ENCODE measurements around the gene PITPNM3.

The PITPNM3 gene

DNA sequence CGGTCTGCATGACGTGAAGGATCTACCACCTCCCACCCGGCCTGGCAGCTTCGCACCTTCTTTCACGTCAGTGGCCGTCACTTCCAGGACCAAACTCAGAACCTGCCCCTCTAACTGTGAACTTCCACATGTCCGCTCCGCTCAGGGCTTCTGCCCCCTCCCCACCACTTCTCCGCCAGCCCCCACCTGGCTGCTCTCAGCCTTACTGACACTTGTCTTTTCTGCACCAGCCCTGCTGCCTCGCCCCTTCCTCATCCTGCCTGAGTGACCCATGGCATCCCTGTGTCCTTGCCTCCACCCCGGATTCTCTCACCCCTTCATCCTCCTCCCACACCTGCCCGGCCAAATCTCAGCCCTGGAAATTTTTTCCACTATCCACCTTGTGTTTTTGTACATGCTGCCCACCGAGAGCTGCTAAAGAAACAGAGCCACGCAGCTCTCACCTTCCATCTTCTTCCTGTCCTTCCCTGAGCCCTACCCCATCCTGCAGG is 97.8 kb downstream of the PITPNM3 start:
- Histone ChIP-seq H3K9ac (no peak overlapping the region), H3K27me3 (ENCODE audit: insufficient read depth, low read depth) (no peaks in the 10 kb centered on the region), H3K4me2 (no peak overlapping the region), H3K36me3 (ENCODE audit: insufficient read depth) (no peaks in the 10 kb centered on the region), H2AFZ (ENCODE audit: low read depth) (no peak overlapping the region), H3K79me2 (ENCODE audit: insufficient read depth, low read depth) (no peaks in the 10 kb centered on the region), H3K4me3 (IDR thresholded peaks at IDR 0.05; ENCODE audit: insufficient read depth, low read depth, low read length) (no peak overlapping the region), H3K27ac (no peak overlapping the region), H4K20me1 (ENCODE audit: insufficient read depth) (no peaks in the 10 kb centered on the region), H3K4me1 (ENCODE audit: low read depth, poor library complexity, severe bottlenecking) (no peaks in the 10 kb centered on the region)
- TF ChIP-seq, protein P1, sequence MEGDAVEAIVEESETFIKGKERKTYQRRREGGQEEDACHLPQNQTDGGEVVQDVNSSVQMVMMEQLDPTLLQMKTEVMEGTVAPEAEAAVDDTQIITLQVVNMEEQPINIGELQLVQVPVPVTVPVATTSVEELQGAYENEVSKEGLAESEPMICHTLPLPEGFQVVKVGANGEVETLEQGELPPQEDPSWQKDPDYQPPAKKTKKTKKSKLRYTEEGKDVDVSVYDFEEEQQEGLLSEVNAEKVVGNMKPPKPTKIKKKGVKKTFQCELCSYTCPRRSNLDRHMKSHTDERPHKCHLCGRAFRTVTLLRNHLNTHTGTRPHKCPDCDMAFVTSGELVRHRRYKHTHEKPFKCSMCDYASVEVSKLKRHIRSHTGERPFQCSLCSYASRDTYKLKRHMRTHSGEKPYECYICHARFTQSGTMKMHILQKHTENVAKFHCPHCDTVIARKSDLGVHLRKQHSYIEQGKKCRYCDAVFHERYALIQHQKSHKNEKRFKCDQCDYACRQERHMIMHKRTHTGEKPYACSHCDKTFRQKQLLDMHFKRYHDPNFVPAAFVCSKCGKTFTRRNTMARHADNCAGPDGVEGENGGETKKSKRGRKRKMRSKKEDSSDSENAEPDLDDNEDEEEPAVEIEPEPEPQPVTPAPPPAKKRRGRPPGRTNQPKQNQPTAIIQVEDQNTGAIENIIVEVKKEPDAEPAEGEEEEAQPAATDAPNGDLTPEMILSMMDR (conservative IDR thresholded peaks at IDR 0.05; ENCODE audit: low read depth, low read length) = no peak

DNA sequence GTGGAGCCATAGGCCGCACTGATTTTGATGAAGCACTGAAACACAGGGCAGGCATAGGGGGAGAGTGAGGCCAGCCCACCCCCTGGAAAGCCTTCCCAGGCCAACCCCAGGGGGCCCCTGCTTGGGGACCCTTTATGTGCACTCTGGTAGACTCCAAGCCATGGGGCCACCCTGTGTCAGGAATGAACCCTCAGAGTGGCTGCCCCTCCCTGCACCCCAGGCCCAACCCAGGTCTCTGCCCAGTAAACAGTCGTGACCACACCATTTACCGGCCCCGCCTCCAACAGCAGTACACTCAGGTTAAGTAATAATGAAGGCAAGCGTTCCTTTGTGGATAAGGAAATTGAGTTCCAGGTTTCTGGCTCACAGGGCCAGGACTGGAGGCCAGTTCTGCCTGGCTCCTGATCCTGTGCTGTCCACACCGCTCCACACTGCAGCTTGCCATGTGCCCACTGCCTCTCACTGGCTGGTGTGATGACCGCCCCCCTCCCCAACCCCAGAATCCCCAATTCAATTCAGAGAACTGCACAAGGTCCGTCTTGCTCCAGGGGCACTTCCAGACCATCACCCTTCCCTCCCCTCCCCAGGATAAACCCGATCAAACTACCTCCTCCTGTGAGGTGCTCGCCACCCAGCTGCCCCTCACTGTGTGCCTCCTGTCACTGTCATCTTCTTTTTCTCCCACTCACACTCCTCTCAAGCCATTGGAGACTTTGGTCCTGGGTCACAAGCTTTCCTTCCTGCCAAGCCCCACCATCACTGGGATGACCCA is 98.5 kb downstream of the PITPNM3 start:
- H3K36me3 ChIP-seq (ENCODE audit: insufficient read depth) = no peaks in the 10 kb centered on the region
- TF ChIP-seq, protein P1 (conservative IDR thresholded peaks at IDR 0.05; ENCODE audit: low read depth, low read length) = no peak
- H4K20me1 ChIP-seq (ENCODE audit: insufficient read depth) = no peaks in the 10 kb centered on the region
- no peaks in the 10 kb centered on the region for H3K79me2 ChIP-seq (ENCODE audit: insufficient read depth, low read depth)
- H3K4me3 ChIP-seq (IDR thresholded peaks at IDR 0.05; ENCODE audit: insufficient read depth, low read depth, low read length) = no peak overlapping the region
- H3K27ac ChIP-seq = no peak overlapping the region
- no peaks in the 10 kb centered on the region for H3K27me3 ChIP-seq (ENCODE audit: insufficient read depth, low read depth)
- no peak overlapping the region for H2AFZ ChIP-seq (ENCODE audit: low read depth)
- no peaks in the 10 kb centered on the region for H3K4me1 ChIP-seq (ENCODE audit: low read depth, poor library complexity, severe bottlenecking)
- H3K9ac ChIP-seq = no peak overlapping the region
- no peak overlapping the region for H3K4me2 ChIP-seq

DNA sequence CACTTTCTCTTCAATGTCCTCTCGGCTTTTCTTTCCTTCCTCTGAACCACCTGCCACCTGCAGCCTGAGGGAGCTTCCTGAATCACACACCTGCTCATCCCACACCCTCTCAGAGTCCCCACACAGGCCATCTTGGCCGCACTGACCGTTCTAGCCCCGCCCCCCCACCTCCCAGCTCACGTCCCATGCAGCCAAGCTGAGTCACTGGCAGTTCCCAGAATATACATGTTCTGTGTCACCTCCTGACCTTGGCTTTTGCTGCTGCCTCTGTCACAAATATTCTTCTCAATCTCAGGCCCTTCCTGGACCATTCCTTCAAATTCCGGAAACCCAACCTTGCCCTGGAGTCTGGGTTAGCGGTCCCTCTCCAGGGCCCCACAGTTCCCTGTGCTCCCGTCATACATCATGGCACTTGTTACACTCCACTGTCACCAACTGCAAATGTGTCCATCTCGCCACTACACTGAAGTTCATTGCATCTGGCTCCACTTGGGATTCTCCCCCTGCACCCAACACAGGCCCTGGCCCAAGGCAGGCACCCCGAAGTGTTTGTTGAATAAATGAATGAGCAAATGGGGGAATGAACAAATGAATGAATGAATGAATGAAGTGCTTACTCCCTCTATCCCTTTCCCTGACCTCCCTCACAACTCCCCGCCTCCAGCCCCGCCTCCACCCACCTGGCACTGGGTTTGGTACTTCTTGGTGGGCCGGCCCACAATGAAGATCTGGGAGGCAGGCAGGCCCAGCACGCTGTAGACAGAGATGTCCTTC is 99.3 kb downstream of the PITPNM3 start:
- Histone ChIP-seq H3K27me3 (ENCODE audit: insufficient read depth, low read depth) (no peaks in the 10 kb centered on the region), H3K9ac (no peak overlapping the region), H3K4me2 (no peak overlapping the region), H2AFZ (ENCODE audit: low read depth) (no peak overlapping the region), H3K4me3 (IDR thresholded peaks at IDR 0.05; ENCODE audit: insufficient read depth, low read depth, low read length) (no peak overlapping the region), H3K36me3 (ENCODE audit: insufficient read depth) (no peaks in the 10 kb centered on the region), H4K20me1 (ENCODE audit: insufficient read depth) (no peaks in the 10 kb centered on the region), H3K79me2 (ENCODE audit: insufficient read depth, low read depth) (no peaks in the 10 kb centered on the region), H3K27ac (no peak overlapping the region), H3K4me1 (ENCODE audit: low read depth, poor library complexity, severe bottlenecking) (no peaks in the 10 kb centered on the region)
- TF ChIP-seq, protein P1 (conservative IDR thresholded peaks at IDR 0.05; ENCODE audit: low read depth, low read length) = no peak

DNA sequence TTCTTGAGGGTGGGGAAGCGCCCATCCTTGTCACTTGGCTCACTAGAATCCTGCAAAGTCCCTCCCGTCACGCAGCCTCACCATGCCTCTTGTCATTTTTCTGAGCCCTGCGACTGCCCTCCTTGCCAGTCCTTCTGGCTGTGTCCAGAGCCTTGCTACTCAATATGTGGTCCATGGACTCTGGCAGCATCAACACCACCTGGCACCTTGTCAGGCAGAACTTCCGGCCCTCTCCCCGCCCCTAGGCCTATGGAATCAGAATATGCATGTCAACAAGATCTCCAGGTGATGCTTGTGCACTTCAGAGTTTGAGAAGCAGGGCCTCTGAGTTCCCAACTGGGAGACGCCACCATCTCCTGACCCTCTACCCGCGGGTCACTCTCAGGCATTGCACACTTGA is 100.0 kb downstream of the PITPNM3 start:
- Histone ChIP-seq H3K79me2 (ENCODE audit: insufficient read depth, low read depth) (no peaks in the 10 kb centered on the region), H3K27ac (no peak overlapping the region), H3K27me3 (ENCODE audit: insufficient read depth, low read depth) (no peaks in the 10 kb centered on the region), H3K4me3 (IDR thresholded peaks at IDR 0.05; ENCODE audit: insufficient read depth, low read depth, low read length) (no peak overlapping the region), H2AFZ (ENCODE audit: low read depth) (no peak overlapping the region), H3K4me2 (no peak overlapping the region), H3K4me1 (ENCODE audit: low read depth, poor library complexity, severe bottlenecking) (no peaks in the 10 kb centered on the region), H3K36me3 (ENCODE audit: insufficient read depth) (no peaks in the 10 kb centered on the region), H3K9ac (no peak overlapping the region), H4K20me1 (ENCODE audit: insufficient read depth) (no peaks in the 10 kb centered on the region)
- TF ChIP-seq, protein P1 (conservative IDR thresholded peaks at IDR 0.05; ENCODE audit: low read depth, low read length) = no peak
